Measurements from ENCODE around the gene PIP.

- TF ChIP-seq TSHZ2 (CRISPR knock-in tag; IDR thresholded peaks at IDR 0.05) (no peak), PATZ1 (CRISPR knock-in tag; IDR thresholded peaks at IDR 0.05; ENCODE audit: borderline replicate concordance) (no peak), ZNF70 (CRISPR knock-in tag; IDR thresholded peaks at IDR 0.05) (no peak)
Observed at GRCh38 chr7:143185551-143185950, 53.7 kb downstream of the PIP start.
